Erythroblast (primary cell): ENCODE results near the gene ASB2.

Source experiments
- GATA1 ChIP-seq: IDR thresholded peaks from 2 replicates; pipeline ENCODE4 v1.6.1; 2011; ENCODE audit warnings: low read depth, mild to moderate bottlenecking, control low read depth, low read length, moderate library complexity
- POLR2A ChIP-seq: IDR thresholded peaks from 2 replicates; pipeline ENCODE4 v1.6.1; 2011; ENCODE audit warnings: mild to moderate bottlenecking, low read length

DNA sequence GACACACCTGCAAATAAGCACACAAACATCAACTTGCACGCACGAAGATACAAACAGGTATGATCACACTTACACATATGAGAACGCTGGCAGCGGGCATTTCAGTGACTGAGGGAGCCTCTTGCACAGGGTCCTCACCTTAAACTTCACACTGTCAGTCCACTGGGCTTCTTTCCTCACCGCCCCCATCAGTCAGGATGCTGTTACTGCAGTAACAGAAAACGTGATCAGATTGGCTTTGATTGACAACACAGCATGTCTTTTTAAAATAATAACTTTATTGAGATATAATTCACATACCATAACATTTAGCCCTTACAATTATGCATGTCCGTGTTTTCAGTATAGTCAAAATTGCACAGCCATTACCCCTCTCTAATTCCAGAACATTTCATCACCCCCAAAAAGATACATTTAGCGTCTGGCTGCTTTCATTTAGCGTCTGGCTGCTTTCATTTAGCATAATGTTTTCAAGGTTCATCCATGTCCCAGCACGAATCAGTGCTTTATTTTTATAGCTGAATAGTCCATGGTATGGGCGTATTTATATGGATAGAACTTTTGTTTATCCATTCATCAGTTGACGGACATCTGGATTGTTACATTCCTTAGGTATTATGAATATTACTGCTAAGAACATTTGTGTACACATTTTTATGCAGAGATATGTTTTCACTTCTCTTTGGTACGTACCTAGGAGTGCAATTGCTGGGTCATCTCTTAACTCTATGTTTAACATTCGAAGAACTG, 29.1 kb upstream of the ASB2 start:
- TF ChIP-seq POLR2A = no peak
- TF ChIP-seq GATA1 = no peak
